ENCODE data around the gene NKPD1.

NKPD1 gene

DNA sequence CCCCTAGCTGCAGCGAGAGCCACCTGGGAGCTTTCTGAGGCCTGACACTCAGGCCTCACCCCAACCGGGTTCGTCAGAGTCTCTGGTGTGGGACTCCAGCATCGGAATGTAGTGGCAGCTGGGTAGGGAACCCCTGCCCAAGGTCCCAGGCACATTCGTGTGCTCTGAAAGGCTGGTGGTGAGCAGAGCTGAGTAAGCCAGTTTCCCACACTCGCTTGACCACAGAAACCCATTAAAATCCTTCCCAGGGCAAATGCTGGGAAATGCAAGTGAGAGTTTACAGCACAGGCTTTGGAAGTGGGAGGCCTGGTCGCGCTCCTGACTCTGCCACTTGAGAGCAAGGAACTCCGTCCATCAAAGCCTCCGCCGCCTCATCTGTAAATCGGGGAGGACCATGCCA, 13.0 kb upstream of the NKPD1 start:
- no peak for DNase-seq

DNA sequence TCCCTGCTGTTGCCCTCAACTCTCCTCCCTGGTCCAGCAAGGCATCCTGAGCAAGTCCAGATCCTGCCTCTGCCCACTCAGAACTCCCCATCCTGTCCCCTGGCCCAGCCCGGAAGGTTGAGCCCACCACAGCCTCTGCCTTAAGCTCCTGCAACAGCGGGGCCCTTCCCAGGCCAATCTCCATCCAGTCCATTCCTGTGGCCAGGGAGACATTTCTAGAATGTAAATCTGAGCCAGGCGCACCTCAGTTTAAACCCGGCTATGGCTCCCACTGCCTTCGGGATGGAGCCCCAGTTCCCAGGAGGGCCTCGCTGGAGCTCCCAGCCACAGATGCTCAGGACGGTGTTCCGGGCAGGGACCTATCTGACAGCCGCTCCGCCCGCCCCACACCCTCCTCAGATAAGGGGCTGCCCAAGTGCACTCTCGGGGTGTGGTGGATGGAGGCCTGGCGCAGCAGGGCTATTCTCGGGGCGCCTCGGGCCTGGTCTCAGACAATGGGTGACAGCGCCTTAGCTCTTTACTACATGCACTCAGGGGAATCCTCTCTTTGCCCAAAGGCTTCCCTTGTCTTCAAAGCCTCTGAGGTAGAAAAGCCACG, 11.9 kb upstream of the NKPD1 start:
- DNase-seq = no peak

DNA sequence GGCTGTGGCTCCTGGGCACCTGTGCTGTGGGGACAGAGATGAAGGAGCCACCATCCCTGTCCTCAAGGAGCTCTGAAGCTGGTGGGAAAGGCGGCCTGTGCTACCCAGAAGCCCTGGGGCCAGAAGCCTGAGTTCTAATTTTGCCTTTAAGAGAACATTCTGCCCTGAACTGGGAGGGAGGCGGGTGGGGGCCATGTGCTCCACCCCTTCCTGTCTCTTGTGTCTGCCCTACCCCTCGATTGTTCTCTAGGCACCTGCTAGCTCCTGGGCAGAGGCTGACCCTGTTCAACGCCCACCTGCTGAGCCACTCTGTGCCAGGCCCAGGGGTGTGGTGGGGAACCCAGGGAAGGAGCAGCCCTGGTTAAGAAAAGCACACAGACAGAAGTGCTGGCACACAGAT, 11.4 kb upstream of the NKPD1 start:
- no peak for DNase-seq

DNA sequence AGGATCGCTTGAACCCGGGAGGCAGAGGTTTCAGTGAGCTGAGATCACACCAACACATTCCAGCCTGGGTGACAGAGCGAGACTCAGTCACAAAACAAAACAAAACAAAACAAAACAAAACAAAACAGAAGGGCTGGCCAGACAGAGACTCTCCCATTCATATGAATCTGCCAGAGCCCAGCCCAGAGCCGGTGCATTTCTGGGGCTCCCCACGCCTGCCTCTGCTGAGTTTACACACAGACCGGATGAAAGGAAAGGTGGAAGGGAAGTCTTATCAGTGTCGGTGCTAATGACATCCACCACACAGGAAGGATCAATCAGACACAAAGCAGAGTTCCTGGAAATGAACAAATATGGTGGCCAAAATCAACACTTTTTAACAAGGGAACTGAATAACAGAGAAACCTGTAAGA, 10.4 kb upstream of the NKPD1 start:
- no peak for DNase-seq

DNA sequence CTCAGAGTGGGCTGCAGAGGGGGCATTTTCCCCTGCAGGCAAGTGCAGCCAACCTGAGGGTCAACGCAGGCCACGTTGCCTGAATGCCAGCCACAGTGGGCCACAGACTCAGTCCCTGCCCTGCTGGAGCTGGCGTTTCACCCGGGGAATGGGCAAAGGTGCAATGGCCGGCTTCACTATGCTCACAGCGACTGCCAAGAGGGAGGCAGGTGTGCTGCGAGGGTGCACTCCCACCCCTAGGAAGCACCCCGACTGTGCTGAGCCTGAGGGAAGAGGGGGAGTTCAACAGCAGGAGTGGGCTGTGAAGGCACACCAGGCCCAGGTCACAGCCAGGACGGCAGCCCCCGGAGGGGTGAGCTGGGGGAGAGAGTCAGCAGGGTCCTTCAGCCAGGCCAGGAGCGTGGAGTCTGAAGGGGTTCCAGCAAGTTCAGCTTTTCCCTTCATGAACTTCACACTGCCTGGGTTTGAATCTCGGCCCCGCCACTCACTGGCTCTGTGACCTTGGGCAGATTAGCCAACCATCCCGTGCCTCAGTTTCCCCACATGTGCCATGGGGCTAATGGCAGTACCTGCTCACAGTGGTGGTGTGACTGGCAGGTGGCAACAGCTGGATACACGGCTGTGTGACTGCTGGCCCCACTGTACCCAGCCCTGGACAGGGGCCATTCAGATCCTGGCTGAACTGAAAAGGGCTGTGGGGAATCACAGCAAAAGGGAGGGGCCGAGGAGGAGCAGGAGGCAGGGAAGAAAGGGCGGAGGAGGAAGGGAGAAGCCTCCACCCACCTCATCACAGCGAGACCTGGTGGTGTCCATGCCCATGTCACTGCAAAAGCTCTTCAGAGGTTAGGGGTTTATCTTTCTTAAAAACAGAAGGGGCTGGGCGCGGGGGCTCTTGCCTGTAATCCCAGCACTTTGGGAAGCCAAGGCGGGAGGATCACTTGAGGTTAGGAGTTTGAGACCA, 9.6 kb upstream of the NKPD1 start:
- no peak for DNase-seq

DNA sequence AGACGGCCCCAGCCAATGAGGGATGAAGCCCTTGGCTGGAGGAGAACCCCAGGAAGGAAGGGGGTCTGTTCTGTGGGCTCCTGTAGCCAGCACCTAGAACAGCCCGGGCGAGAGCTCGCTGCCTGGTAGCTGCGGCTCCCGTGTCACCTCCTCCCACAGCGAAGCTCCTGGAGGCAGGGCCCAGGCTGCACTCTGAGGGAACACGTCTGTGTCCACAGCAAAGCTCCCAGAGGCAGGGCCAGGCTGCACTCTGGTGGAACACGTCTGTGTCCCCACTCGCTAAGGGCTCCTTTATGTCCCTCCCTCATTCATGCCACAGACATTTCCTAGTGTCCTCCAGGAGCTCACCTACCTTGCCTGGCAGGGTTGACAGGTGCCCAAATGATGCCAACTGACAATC, 8.8 kb upstream of the NKPD1 start:
- no peak for DNase-seq

GRCh38 chr19:45168767-45169351, 8.1 kb upstream of the NKPD1 start:
- DNase-seq = no peak

- DNase-seq = no peak
Observed at GRCh38 chr19:45166723-45167252, 6.0 kb upstream of the NKPD1 start.

DNA sequence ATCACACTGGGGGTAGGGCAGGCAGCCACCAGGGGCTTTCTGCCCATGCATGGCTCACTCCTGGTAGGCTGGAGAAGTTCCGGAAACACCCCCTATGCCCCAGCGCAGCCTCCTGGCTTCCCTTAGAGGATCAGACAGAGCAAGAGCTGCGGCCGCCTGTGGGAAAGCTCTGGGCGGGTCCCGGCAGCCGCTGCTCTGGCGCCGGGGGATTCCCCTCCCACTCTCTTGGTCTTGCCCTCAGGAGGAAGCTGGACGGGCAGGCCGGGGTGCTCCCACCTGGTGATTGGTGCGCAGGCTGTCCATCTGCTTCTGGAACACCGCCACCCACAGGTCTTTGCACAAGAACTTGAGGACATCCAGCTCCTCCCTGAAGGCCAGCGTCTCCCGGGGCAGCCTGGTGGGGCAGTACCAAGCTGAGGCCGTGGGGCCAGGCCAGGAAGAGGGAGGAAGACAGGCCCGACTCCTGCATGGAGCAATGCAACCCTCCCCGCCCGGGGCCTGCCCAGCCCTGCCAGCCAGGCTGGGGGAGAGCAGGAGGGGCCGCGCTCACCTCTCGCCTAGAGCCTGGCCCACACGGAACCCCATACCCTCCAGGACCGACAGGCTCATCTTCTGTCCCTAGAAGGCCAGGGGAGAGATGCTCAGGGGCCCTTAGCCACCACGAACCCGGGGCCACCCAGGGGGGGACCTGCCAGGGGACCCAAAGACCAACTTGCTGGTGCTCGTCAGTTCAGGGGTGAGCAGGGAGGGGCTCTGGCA, 4.0 kb upstream of the NKPD1 start:
- DNase-seq = peak; percentile 94

GRCh38 chr19:45163751-45164460, 3.1 kb upstream of the NKPD1 start:
- DNase-seq = no peak

DNA sequence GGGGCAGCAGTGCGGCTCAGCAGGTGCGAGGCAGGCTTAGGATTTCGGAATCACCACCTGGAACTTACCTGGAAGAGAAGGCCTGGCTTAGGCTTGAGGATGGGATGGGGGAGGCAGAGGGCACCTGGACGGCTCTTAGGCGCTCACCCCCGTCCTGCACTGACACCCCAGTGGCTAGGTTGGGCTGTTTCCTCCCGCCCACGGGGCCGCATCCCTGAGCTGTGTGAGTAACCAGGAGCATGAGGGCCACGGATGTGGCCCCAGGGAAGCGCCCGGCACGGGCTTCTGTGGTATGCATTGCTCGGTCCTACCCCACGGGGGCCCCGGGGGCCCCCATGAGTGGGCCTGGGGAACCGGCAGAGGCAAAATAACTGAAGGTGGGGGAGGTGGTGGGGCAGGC, 2.4 kb upstream of the NKPD1 start:
- DNase-seq = no peak

- DNase-seq = no peak
Observed at GRCh38 chr19:45162608-45163143, 1.9 kb upstream of the NKPD1 start.

DNA sequence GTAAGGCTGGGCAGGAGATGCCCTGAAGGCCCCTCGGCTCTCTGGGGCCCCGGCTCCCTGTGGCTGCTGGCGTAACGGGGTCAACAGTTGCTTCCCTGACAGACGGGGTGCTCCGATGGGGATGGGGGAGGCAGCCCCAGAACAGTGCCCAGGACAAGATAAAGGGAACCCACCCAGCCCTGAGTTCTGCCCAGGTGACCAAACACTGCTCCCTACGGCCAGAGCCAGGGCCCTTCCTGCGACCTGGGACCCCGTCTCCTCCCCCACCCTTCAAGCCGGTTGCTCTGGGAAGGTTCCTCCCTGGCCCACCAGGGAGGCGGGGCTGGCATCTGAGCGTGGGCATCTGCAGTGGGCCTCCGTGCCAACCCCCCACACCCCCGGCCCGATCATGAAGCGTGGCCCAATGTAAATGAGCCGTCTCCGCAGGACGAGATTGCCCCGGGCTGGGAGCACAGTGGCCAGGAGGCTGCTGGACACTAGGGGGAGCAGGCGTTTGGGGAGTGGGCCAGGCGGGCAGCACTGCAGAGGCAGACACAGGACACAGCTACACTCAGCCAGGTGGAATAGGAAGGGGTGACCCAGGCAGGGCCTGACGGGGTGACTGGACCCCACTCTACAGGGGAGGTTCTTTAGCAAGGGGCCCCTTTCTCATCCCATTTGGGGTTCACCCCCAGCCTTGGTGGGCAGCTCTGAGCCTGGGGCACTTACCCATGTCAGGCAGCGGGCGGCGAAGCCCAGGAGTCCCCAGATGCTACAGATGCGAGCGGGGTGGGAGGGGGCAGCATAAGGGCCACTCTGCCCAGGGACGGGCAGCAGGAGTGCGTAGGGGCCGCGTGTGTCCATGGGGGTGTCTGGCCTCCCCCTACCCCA, 1.2 kb upstream of the NKPD1 start:
- DNase-seq = no peak

GRCh38 chr19:45159971-45160324, 834 bp downstream of the NKPD1 start:
- DNase-seq = no peak

DNA sequence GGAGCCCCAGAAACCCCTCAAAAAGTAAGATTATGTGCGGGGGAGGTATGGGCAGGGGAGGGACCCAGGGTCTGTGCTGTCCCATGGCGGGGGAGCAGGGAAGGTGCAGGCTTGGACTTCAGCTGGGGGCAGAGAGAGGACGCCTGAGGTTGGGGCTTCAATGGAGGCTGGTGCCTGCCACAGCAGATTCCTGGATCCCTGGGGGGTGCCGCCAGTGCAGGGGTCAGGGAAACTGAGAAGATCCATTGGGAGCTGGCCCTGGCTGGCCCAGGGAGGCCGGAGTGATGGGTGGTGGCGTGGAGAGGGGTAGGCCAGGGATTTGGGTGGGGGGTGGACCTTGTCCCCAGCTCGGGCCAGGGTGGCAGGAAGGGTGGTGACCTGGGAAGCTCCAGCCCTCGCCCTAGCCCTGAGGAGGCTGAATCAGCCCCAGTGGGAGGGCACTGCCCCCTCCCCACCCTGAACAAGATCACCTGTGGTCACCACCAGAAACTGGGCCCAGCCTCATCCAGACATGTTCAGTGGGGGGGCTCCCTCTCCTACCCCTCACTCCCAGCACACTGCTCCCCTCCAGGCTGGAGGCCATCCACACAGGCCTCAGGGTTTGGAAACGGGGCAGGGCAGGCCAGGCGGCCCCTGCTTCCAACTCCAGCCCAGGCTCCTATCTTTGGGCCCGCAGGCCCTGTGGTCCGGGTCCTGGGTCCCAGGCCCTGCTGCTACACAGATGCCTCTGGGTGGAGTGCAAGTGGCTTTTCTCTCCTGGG, 1.4 kb downstream of the NKPD1 start:
- DNase-seq = no peak

GRCh38 chr19:45158503-45159209, 2.1 kb downstream of the NKPD1 start:
- no peak for DNase-seq

DNA sequence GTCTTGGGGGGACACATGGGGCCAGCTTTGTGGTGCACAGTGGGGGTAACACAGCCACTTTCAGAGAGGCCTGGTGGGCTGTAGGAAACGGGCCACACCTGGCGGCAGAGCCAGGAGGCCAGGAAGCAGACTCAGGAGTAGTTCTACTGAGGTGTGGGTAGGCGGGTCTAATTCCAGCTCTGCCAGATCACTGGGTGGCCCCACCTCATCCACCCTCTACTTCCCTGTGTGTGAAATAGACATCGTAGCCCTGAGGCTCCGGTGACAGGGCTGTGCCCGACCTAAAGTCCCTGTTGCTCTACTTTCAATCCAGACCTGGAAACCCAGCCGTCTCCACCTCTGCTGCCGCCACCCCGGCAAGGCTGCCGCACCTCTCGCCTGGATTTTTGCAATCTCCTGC, 4.0 kb downstream of the NKPD1 start:
- DNase-seq = no peak

- no peak for DNase-seq
Observed at GRCh38 chr19:45156011-45156630, 4.7 kb downstream of the NKPD1 start.

Data from NCI-H226 (cell line).